ENCODE results near the gene GRIK4. TPM values are rescaled to one million over a fixed set of nuclear protein-coding genes. Genes with fewer than 3 reads are reported as not detected.

Gene GRIK4
- total RNA-seq, 2 experiments from 2014 or later, result 0.06 TPM; not detected in 1

DNA sequence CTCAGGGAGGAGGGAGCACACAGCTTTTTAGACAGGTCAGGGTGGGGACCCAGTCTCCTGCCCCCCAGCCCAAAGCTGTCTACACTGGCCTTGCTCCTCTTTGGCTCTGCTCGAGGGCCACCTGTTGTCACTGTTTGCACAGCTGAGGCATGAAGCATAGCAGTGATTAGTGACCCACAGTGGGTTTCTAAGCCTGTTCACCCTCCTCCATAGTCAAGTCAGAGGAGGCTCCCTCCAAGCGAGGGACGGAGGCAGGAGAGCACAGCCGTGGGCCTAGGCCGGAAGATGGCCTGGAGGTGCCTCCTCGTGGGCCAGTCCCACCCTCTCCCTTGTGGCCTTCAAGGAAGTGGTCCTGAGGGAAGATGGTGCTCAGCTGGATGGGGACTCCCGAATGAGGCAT, 241.1 kb downstream of the GRIK4 start:
- Histone ChIP-seq H3K79me2 (ENCODE audit: insufficient read depth, low read depth, low read length) (no peaks in the 10 kb centered on the region), H3K4me2 (ENCODE audit: low read length) (no peak overlapping the region), H2AFZ (ENCODE audit: low read length) (no peak overlapping the region), H3K4me1 (ENCODE audit: insufficient read depth, low read length, poor library complexity, severe bottlenecking) (no peaks in the 10 kb centered on the region), H3K9me2 (ENCODE audit: insufficient read depth, low read length) (no peaks in the 10 kb centered on the region), H4K20me1 (ENCODE audit: insufficient read depth, low read length) (no peaks in the 10 kb centered on the region), H3K27ac (ENCODE audit: low read depth, low read length, poor library complexity, severe bottlenecking) (no peak overlapping the region), H3K4me3 (ENCODE audit: low read depth, low read length, poor library complexity, severe bottlenecking) (no peak overlapping the region), H3K36me3 (ENCODE audit: insufficient read depth, low read length) (no peaks in the 10 kb centered on the region), H3K9me3 (ENCODE audit: low read length) (no peaks in the 10 kb centered on the region)
- POLR2A ChIA-PET, result no interaction called here
- DNase-seq (ENCODE audit: low spot score), result no peak
- intact Hi-C loops (cut with micrococcal nuclease; ENCODE audit: unreplicated experiment), result no loop called here
- CTCF ChIA-PET (ENCODE audit: unreplicated experiment), result no interaction called here
- no peak for TF ChIP-seq EZH2phosphoT487 (IDR thresholded peaks at IDR 0.05; ENCODE audit: borderline replicate concordance, low read depth, low read length)
- TF ChIP-seq, protein P1, sequence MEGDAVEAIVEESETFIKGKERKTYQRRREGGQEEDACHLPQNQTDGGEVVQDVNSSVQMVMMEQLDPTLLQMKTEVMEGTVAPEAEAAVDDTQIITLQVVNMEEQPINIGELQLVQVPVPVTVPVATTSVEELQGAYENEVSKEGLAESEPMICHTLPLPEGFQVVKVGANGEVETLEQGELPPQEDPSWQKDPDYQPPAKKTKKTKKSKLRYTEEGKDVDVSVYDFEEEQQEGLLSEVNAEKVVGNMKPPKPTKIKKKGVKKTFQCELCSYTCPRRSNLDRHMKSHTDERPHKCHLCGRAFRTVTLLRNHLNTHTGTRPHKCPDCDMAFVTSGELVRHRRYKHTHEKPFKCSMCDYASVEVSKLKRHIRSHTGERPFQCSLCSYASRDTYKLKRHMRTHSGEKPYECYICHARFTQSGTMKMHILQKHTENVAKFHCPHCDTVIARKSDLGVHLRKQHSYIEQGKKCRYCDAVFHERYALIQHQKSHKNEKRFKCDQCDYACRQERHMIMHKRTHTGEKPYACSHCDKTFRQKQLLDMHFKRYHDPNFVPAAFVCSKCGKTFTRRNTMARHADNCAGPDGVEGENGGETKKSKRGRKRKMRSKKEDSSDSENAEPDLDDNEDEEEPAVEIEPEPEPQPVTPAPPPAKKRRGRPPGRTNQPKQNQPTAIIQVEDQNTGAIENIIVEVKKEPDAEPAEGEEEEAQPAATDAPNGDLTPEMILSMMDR (conservative IDR thresholded peaks at IDR 0.05; ENCODE audit: low read length), result no peak
- no TSS peak for BruUV-seq (replicated peaks)

DNA sequence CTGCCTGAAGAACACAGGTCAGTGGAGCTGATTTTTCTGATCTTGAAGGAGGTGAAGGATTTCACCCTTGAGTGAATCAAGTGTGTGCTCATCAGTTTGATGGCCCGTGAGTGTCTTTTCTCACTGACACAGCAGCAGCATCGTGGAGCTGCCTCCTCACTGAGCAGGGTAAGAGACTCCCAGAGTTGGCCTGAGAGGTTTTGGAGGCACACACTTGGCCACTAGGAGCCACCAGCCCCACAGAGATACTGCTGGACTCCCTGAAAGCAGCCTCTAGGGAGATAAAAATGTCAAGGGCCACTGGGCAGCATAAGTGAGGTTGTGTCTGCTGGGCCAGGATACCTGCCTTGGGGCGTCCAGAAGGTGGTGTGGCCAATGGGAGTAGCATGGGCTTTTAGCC, 245.4 kb downstream of the GRIK4 start:
- H2AFZ ChIP-seq (ENCODE audit: low read length), result no peak overlapping the region
- CTCF ChIA-PET (ENCODE audit: unreplicated experiment), result no interaction called here
- POLR2A ChIA-PET, result no interaction called here
- DNase-seq (ENCODE audit: low spot score), result no peak
- intact Hi-C loops (cut with micrococcal nuclease; ENCODE audit: unreplicated experiment), result no loop called here
- no peaks in the 10 kb centered on the region for H3K4me1 ChIP-seq (ENCODE audit: insufficient read depth, low read length, poor library complexity, severe bottlenecking)
- BruUV-seq (replicated peaks), result no TSS peak
- no peaks in the 10 kb centered on the region for H3K36me3 ChIP-seq (ENCODE audit: insufficient read depth, low read length)
- no peak overlapping the region for H3K27ac ChIP-seq (ENCODE audit: low read depth, low read length, poor library complexity, severe bottlenecking)
- TF ChIP-seq, protein P1 (conservative IDR thresholded peaks at IDR 0.05; ENCODE audit: low read length), result no peak
- TF ChIP-seq EZH2phosphoT487 (IDR thresholded peaks at IDR 0.05; ENCODE audit: borderline replicate concordance, low read depth, low read length), result no peak
- no peaks in the 10 kb centered on the region for H3K9me3 ChIP-seq (ENCODE audit: low read length)
- no peak overlapping the region for H3K4me2 ChIP-seq (ENCODE audit: low read length)
- H3K79me2 ChIP-seq (ENCODE audit: insufficient read depth, low read depth, low read length), result no peaks in the 10 kb centered on the region
- H4K20me1 ChIP-seq (ENCODE audit: insufficient read depth, low read length), result no peaks in the 10 kb centered on the region
- H3K9me2 ChIP-seq (ENCODE audit: insufficient read depth, low read length), result no peaks in the 10 kb centered on the region
- H3K4me3 ChIP-seq (ENCODE audit: low read depth, low read length, poor library complexity, severe bottlenecking), result no peak overlapping the region

DNA sequence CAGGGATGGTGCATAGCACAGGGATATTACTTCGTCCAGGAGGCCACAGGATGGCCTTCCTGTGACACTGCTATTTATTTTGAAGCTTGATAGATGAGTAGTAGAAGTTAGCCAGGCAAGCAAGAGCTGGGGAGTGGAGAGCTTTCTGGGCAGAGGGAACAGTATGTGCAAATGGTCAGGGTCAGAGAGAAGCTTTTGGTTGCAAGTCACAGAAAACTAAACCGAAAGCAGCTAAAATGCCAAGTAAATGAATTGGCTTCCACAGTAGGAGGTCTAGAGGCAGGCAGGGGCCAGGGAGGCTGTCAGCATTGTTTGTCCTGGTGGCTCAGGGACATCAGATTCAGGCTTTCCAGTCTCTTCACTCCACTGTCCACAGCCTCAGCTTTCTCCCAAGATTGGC, 247.5 kb downstream of the GRIK4 start:
- BruUV-seq (replicated peaks), result no TSS peak
- no peak overlapping the region for H3K27ac ChIP-seq (ENCODE audit: low read depth, low read length, poor library complexity, severe bottlenecking)
- no peak for DNase-seq (ENCODE audit: low spot score)
- H3K4me3 ChIP-seq (ENCODE audit: low read depth, low read length, poor library complexity, severe bottlenecking), result no peak overlapping the region
- POLR2A ChIA-PET, result no interaction called here
- no peaks in the 10 kb centered on the region for H3K36me3 ChIP-seq (ENCODE audit: insufficient read depth, low read length)
- no peaks in the 10 kb centered on the region for H3K9me2 ChIP-seq (ENCODE audit: insufficient read depth, low read length)
- H3K79me2 ChIP-seq (ENCODE audit: insufficient read depth, low read depth, low read length), result no peaks in the 10 kb centered on the region
- no peaks in the 10 kb centered on the region for H3K4me1 ChIP-seq (ENCODE audit: insufficient read depth, low read length, poor library complexity, severe bottlenecking)
- CTCF ChIA-PET (ENCODE audit: unreplicated experiment), result no interaction called here
- H2AFZ ChIP-seq (ENCODE audit: low read length), result no peak overlapping the region
- H4K20me1 ChIP-seq (ENCODE audit: insufficient read depth, low read length), result no peaks in the 10 kb centered on the region
- intact Hi-C loops (cut with micrococcal nuclease; ENCODE audit: unreplicated experiment), result no loop called here
- TF ChIP-seq, protein P1 (conservative IDR thresholded peaks at IDR 0.05; ENCODE audit: low read length), result no peak
- no peak for TF ChIP-seq EZH2phosphoT487 (IDR thresholded peaks at IDR 0.05; ENCODE audit: borderline replicate concordance, low read depth, low read length)
- no peaks in the 10 kb centered on the region for H3K9me3 ChIP-seq (ENCODE audit: low read length)
- H3K4me2 ChIP-seq (ENCODE audit: low read length), result no peak overlapping the region

All from OCI-LY7 (cell line).